ENCODE data around the gene ABCC4. TPM values are rescaled to one million over a fixed set of nuclear protein-coding genes. Genes with fewer than 3 reads are reported as not detected.

ABCC4 gene
- total RNA-seq, 2 experiments from 2014 or later = 9.6 to 11.8 TPM

DNA sequence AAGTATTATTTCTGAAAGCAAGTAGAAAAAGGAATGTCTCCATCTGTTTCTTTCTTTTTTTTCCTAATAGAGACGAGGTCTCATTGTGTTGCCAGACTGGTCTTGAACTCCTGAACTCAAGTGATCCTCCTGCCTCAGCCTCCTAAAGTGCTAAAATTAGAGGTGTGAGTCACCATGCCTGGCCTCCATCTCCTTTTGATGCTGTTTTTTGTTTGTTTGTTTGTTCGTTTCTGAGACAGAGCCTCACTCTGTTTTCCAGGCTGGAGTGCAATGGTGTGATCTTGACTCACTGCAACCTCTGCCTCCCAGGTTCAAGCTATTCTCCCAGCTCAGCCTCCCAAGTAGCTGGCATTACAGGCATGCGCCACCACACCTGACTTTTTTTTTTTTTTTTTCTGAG, 14.5 kb upstream of the ABCC4 start:
- Mint-ChIP-seq H3K27ac (no peak overlapping the region), H3K9me3 (no peaks in the 10 kb centered on the region), H3K4me3 (no peak overlapping the region), H3K36me3 (ENCODE audit: low read depth) (no peaks in the 10 kb centered on the region), H3K4me1 (ENCODE audit: low read depth) (peaks cover 2% of the 10 kb centered on the region), H3K27me3 (peaks cover 5% of the 10 kb centered on the region)
- POLR2A ChIA-PET = no interaction called here
- CTCF ChIA-PET = interaction anchor here (0.6 to 0.7 kb wide), 2 partner anchors 19 to 52 kb away, joined by 3 read pairs; no protein-coding TSS in a partner anchor
- intact Hi-C loops (cut with micrococcal nuclease) = no loop called here
- TF ChIP-seq, protein P1, sequence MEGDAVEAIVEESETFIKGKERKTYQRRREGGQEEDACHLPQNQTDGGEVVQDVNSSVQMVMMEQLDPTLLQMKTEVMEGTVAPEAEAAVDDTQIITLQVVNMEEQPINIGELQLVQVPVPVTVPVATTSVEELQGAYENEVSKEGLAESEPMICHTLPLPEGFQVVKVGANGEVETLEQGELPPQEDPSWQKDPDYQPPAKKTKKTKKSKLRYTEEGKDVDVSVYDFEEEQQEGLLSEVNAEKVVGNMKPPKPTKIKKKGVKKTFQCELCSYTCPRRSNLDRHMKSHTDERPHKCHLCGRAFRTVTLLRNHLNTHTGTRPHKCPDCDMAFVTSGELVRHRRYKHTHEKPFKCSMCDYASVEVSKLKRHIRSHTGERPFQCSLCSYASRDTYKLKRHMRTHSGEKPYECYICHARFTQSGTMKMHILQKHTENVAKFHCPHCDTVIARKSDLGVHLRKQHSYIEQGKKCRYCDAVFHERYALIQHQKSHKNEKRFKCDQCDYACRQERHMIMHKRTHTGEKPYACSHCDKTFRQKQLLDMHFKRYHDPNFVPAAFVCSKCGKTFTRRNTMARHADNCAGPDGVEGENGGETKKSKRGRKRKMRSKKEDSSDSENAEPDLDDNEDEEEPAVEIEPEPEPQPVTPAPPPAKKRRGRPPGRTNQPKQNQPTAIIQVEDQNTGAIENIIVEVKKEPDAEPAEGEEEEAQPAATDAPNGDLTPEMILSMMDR (IDR thresholded peaks at IDR 0.05) = no peak
- DNase-seq = no peak
- ATAC-seq = no peak

DNA sequence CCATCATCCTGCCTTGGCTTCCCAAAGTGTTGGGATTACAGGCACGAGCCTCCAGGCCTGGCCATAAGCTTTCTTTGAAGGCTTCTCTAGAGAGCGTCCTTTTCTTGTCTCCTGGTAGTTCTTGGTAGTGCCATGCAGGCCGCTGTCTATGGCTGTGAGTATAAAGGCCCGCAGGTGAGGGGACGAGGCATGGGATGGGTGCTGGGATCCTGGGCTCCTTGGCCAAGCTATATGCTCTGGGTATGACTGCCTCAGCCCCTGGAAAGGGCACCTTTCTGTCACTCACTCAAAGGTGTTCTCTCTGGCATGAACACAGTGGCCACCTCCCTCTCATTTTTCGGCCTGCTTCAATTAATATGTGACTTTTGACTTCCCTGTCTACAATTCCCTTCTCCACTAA, 6.3 kb upstream of the ABCC4 start:
- Mint-ChIP-seq H3K36me3 (ENCODE audit: low read depth) (peaks cover 5% of the 10 kb centered on the region), H3K9me3 (no peaks in the 10 kb centered on the region), H3K27me3 (peaks cover 4% of the 10 kb centered on the region), H3K4me1 (ENCODE audit: low read depth) (peaks cover 3% of the 10 kb centered on the region), H3K27ac (no peak overlapping the region), H3K4me3 (no peak overlapping the region)
- ChIA-PET POLR2A (no interaction called here), CTCF (no interaction called here)
- intact Hi-C loops (cut with micrococcal nuclease) = no loop called here
- TF ChIP-seq, protein P1 (IDR thresholded peaks at IDR 0.05) = no peak
- DNase-seq (no peak), ATAC-seq (no peak)

DNA sequence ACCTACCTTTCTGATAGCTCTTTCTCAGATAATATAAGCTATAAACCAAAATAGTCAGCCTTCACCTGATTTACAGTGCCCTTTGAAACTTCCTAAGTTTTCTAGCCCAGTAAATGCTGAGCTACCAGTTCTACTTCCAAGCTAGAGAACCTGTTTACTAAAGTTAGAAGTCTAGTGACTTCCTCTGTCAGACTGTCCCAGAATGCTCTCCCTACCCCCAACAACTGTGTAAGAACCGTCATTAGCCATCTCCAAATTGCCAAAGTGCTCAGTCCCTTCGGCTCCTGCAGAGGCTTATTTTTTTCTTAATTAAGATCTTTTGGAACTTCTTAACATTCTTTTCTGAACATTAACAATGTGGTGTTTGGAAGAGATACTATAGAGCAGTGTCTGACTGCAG, 3.2 kb upstream of the ABCC4 start:
- no peak for DNase-seq
- intact Hi-C loops (cut with micrococcal nuclease) = no loop called here
- ChIA-PET CTCF (interaction anchor here (1.1 to 1.8 kb wide), 3 partner anchors 76 to 115 kb away, joined by 4 to 6 read pairs (median 5); no protein-coding TSS in a partner anchor), POLR2A (no interaction called here)
- peaks cover 11% of the 10 kb centered on the region for H3K36me3 Mint-ChIP-seq (ENCODE audit: low read depth)
- TF ChIP-seq, protein P1 (IDR thresholded peaks at IDR 0.05) = no peak
- H3K27ac Mint-ChIP-seq = no peak overlapping the region
- no peak for ATAC-seq
- H3K4me1 Mint-ChIP-seq (ENCODE audit: low read depth) = peaks cover 18% of the 10 kb centered on the region
- no peak overlapping the region for H3K4me3 Mint-ChIP-seq
- H3K9me3 Mint-ChIP-seq = peaks cover 2% of the 10 kb centered on the region
- H3K27me3 Mint-ChIP-seq = no peaks in the 10 kb centered on the region

DNA sequence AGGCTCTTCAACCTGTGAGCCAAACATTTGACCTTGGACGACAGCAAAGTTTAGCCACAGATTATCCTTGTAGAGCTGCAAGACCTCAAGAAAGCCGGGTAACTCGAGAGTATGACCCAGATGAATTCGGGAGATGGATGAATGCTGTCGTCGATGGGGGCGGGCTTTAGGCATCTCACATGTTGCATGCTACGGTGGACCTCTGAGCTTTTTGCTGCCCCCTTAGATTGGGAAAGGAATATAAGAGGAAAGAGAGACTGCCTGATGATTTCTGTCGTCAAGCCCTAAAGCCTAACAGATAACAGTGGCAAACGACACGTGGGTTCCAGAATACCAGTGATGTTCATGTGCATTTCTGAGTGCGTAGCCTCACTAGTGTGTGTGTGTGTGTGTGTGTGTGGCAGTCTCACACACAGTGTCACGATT, 730 bp upstream of the ABCC4 start:
- peaks cover 15% of the 10 kb centered on the region for H3K36me3 Mint-ChIP-seq (ENCODE audit: low read depth)
- peak overlapping the region; percentile 80 for H3K4me3 Mint-ChIP-seq
- POLR2A ChIA-PET = interaction anchor here (0.6 to 1.2 kb wide), 2 partner anchors 10 to 156 kb away, joined by 3 read pairs; no protein-coding TSS in a partner anchor
- intact Hi-C loops (cut with micrococcal nuclease) = loop anchor here (2.0 kb wide), 1 partner anchor 117 kb away; no protein-coding TSS in a partner anchor
- ATAC-seq = peak; percentile 4
- no peaks in the 10 kb centered on the region for H3K27me3 Mint-ChIP-seq
- H3K4me1 Mint-ChIP-seq (ENCODE audit: low read depth) = peaks cover 35% of the 10 kb centered on the region
- CTCF ChIA-PET = interaction anchor here (0.9 to 3.0 kb wide), 7 partner anchors 11 to 112 kb away, joined by 3 to 9 read pairs (median 4); no protein-coding TSS in a partner anchor
- peak; percentile 51 for DNase-seq
- H3K27ac Mint-ChIP-seq = peak overlapping the region; percentile 63
- H3K9me3 Mint-ChIP-seq = peaks cover 3% of the 10 kb centered on the region
- TF ChIP-seq, protein P1 (IDR thresholded peaks at IDR 0.05) = no peak

DNA sequence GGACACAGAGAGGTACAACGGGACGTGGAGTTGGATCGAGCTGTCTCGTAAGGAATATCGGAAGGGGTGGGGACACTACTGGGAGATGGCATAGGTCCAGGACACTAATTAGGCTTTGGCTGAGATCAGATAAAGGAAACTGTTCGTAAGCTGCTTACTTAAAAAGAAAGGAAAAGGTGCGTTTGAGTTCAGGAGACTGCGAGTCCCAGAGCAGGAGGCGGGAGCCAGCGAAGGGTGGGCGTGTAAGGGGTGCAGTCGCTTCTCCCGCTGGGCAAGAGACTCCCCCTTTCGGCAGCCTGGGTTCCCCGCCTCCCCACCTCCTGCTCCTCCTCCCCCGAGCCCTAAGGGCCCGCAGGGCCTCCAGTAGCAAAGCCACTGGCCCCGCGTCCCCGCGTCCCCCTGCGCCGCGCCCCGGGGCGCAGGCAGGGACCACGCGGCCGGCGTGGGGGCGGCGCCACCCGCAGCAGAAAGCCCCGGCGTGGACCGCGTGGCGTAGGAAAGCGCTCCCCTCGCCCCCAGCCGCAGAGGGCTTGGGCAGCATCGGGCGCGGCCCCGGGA, 547 bp downstream of the ABCC4 start:
- Mint-ChIP-seq H3K4me1 (ENCODE audit: low read depth) (peaks cover 35% of the 10 kb centered on the region), H3K4me3 (peak overlapping the region; percentile 80), H3K27me3 (no peaks in the 10 kb centered on the region), H3K9me3 (peaks cover 3% of the 10 kb centered on the region), H3K27ac (peak overlapping the region; percentile 69), H3K36me3 (ENCODE audit: low read depth) (peaks cover 15% of the 10 kb centered on the region)
- peak; percentile 50 for ATAC-seq
- intact Hi-C loops (cut with micrococcal nuclease) = loop anchor here (2.0 kb wide), 1 partner anchor 116 kb away; no protein-coding TSS in a partner anchor
- DNase-seq = peak; percentile 67
- ChIA-PET POLR2A (interaction anchor here (1.0 to 1.2 kb wide), 2 partner anchors 11 to 112 kb away, joined by 3 read pairs; no protein-coding TSS in a partner anchor), CTCF (interaction anchor here (0.6 to 4.2 kb wide), 7 partner anchors 80 to 596 kb away, joined by 3 to 23 read pairs (median 9); no protein-coding TSS in a partner anchor)
- TF ChIP-seq, protein P1 (IDR thresholded peaks at IDR 0.05) = no peak

Data from activated CD8-positive, alpha-beta T cell treated with anti-CD3 and anti-CD28 coated beads for 36 hours (primary cell).